Islet of Langerhans (tissue), 1 donor: Measurements from ENCODE around the gene OR2A2.
A peak's percentile ranks its signal among the peaks of the same experiment; 100 is the strongest.
"Not testable (repeated sequence)": the region's sequence is repeated elsewhere in the genome, so short reads cannot be mapped to it uniquely, and the experiment has no call there.

Experiments
- FAIRE-seq: peaks from one replicate; lab custom pipeline; 2011; peaks lifted over from hg19 to GRCh38; lab: Jason Lieb, UNC

OR2A2 gene, protein sequence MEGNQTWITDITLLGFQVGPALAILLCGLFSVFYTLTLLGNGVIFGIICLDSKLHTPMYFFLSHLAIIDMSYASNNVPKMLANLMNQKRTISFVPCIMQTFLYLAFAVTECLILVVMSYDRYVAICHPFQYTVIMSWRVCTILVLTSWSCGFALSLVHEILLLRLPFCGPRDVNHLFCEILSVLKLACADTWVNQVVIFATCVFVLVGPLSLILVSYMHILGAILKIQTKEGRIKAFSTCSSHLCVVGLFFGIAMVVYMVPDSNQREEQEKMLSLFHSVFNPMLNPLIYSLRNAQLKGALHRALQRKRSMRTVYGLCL

DNA sequence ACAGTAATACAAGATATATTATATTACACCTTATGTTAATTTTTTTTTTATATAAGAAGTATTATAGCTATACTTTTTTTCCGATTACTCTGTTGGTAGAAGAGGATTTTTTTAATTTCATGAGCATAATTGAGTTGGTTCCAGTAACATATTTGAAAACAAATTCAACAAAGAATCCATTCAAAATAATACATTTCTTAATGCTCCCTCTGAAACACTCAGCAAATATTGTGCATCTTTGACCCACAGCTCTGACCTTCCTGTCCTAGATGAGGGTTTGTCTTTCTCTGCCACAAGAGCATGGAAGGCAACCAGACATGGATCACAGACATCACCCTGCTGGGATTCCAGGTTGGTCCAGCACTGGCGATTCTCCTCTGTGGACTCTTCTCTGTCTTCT, at the start of gene OR2A2:
OR2A2 (plus strand) TSS at position 301 of the 400 bp plus-strand sequence; CDS start at position 301, 0 bp downstream.
- no peak for FAIRE-seq

DNA sequence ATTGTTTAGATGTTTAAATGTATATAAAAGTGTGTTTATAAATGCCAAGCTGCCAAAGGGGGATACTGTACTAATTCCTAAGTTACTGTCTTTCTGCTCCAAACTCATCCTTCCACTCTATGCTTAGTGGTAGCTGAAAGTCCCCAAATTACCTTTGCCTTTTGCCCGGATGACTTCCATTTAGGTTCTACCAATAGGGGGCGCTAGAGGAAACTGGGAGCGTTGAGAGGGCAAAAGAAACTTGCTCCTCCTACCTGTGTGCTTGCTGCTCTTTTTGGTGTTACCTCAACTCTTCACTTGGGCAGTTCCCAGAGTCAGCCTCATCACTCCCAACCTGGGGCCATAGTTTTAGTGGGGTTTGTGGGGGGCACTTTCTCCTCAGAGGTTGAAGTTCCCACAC, 45.7 kb upstream of the OR2A2 start:
- no peak for FAIRE-seq

DNA sequence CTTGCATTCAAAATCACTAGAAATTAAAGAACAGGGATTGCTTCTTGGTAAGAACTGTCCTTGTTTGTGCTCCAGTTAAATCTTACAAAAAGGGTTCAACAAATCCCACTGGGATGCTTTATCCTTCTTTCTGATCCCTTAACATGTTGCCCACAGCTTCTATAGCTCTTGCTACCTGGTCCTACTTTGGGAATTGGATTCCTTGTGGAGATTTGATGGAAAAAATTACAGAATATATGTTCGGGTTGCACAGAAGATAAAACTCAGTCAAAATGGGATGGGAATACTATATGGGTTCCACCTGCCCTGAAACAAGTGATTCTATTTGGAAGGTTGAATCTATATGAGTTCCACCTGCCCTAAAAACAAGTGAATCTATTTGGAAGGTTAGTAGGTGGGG, 39.9 kb upstream of the OR2A2 start, which contains the start of gene OR2A25:
OR2A25 (plus strand) TSS at position 301 of the 400 bp plus-strand sequence. CDS start 4,409 bp downstream, outside the sequence.
- no peak for FAIRE-seq

DNA sequence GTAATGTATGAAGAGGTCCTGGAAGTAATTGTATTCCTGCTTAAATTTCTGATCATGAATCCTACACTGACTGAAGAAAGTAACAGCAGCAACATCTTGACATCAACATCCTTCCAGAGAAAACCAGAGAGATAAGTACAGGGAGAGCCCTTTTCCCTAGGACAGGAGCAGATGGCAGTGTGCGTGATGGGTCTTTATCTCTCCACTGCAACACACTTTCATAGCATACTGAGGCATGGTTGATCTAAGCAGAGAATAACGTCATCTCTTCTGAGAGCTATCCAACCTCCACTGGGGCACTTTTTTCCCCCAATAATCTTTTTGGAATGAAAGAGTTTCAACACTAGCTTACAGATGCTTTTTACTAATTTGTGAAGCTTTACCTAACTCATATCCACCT, 39.4 kb upstream of the OR2A2 start:
- FAIRE-seq, result no peak

DNA sequence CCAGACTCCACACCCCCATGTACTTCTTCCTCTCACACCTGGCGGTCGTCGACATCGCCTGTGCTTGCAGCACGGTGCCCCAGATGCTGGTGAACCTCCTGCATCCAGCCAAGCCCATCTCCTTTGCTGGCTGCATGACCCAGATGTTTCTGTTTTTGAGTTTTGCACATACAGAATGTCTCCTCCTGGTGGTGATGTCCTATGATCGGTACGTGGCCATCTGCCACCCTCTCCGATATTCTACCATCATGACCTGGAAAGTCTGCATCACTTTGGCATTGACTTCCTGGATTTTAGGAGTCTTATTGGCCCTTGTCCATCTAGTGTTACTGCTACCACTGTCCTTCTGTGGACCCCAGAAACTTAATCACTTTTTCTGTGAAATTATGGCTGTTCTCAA, 35.0 kb upstream of the OR2A2 start:
- no peak for FAIRE-seq

DNA sequence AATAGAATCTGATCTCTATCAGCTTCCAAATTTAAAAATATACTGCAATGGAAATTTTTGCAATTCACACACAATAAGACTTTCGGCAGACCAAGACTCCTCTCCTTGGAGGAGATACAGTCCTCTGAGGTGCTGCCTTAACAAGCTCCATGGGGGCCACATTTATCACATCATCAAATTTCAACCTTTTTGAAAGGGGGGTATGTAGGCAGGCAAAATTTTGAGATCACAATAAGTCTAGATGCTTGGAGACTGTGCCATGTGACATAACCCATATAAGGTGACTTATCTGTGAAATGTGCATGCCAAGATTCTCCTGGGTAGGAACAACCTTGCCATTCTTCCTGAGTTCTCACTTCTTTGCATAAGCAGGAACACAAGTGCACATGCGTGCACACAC, 23.4 kb upstream of the OR2A2 start, which contains the start of gene OR2A12:
OR2A12 (plus strand) TSS at position 301 of the 400 bp plus-strand sequence. CDS start 8,830 bp downstream, outside the sequence.
- no peak for FAIRE-seq

DNA sequence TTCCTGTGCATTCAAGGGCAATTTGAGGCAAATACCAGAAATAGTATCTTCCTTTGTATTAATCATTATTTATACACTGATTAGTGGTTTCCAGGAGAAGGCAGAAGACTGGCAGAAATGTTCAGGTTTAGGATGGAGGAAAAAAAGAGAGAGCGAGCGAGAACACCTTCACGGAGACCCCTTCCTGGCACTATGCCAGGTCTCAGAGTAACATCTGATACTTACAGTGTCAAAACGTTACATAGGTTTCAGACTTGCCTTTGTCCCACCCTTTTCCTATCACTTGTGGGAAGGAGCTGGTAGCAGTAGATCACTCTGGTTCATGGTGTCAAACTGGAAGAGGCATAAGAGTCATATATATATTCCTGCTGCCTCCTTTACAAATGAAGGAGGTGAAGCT, 22.7 kb upstream of the OR2A2 start:
- FAIRE-seq, result no peak

DNA sequence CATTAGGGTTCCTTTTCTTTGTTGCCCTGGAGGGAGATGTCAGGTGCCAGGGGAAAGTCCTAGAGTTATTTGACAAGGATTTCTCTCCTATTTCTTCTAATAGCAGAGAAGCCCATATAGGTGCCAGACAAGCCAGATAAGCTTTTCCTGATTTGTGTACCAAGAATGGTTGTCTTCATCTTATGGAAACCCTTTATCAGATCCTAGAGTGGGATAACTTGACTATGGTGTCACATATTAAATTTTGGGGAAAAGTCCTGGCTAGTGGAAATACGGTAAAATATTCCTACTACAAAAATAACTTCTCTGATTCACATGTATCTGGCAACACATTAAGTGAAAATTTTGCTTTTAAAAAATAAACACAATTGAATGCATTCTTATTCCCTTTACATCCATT, 22.2 kb upstream of the OR2A2 start:
- FAIRE-seq, result no peak

DNA sequence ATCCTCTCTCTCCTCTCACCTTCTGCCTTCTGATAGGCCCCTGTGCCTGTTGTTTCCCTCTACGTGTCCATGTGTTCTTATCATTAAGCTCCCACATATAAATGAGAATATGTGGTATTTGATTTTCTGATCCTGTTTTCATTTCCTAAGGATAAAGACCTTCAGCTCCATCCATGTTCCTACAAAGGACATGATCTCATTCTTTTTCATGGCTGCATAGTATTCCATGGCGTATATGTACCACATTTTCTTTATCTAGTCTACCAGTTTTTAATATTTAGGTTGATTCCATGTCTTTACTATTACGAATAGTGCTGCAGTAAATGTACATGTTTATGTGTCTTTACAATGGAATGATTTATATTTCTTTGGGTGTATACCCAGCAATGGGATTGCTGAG, 18.7 kb upstream of the OR2A2 start:
- FAIRE-seq, result no peak

DNA sequence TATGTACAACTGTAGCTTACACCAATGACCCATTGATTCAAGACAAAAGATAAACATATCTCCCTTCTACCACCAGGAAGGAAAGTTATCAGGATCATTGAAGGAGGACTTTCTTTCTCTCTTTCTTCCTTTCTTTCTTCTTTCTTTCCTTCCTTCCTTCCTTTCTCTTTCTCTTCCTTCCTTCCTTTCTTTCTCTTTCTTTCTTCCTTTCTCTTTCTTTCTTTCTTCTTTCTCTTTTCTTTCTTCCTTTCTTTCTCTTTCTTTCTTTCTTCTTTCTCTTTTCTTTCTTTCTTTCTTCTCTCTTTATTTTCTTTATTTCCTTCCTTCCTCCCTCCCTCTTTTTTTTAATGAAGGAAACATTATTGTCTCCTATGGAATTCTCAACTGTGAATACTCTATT, 10.6 kb upstream of the OR2A2 start:
- no peak for FAIRE-seq

DNA sequence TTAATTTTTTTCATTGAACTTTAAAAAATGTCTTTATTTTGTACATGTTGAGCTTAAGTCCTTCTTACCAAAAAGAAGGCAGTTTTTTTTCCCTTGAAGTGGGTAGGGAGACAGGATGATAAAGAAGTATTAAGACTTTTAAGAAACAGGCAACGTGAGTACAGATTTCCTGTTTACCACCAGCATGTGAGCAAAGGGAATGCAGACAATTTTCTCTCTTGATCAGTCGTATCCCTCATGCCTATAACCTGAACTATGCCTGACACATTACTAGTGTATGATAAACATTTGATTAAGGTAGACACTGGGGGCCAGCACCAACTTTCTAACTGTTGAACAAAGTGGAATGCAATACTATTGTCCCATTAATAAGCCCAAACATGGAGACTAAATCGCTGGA, 8.8 kb upstream of the OR2A2 start:
- FAIRE-seq, result no peak

DNA sequence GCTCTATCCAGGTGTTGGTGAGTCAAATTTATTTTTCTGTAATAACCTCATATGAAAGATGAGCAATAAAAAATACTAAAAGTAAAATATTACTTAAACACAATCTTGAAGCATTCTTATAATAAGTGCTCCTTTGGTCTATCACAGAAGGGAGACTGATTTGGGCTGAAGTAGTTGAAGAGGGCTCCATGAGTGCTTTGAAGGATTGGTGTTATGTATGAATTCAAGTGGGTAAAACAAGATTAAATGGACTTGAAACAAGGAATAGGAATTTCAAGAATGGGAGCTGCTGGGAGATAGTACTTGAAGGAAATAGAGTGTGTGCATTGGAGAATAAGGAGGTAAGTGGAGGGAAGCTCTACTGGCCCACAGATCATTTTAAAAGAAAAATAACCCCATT, 7.3 kb upstream of the OR2A2 start:
- no peak for FAIRE-seq

DNA sequence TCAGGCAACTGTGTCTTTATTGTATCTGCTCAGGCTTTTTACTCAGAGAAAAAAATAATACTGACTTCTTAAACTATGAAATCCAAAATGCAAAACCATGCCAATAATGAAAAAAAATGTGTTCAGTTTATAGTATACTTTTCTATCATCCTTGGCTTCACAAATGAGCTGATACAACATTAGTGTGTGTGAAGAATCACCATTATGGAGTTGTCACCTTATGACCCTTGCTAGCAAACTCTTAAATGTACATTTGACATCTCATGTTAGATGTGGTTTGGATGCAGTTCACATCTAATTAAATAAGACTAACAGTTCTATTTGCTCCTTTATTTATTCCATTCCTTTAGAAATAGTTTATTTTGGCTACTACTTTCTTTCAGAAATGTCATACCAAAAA, 4.2 kb upstream of the OR2A2 start:
- FAIRE-seq, result no peak

DNA sequence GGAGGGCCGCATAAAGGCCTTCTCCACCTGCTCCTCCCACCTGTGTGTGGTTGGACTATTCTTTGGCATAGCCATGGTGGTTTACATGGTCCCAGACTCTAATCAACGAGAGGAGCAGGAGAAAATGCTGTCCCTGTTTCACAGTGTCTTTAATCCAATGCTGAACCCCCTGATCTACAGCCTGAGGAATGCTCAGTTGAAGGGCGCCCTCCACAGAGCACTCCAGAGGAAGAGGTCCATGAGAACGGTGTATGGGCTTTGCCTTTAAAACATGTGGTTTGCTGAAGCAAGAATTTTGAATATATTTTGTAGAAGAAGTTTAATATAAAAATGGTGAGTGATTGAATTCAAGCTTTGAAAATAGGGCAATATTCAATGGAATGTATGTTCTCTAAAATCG, 889 bp downstream of the OR2A2 start:
- FAIRE-seq, result no peak

DNA sequence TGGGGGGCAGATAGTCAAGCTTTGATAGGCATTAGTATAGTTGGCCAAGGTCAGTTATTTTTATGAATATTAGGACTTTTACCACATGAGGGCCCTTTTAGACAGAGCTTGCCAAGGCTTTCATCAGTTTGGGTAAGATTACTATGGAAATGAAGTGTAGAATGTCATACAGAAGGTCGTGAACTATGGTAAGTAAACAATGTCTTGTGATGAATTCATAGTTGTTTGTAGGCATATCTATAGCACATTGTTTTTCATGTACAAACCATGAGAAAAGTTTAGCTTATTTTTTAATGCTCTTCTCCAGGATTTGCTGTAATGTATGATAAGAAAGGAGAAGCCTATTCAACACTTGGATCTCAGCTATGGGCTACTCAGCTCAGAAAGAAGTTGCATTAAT, 4.3 kb downstream of the OR2A2 start:
- no peak for FAIRE-seq

DNA sequence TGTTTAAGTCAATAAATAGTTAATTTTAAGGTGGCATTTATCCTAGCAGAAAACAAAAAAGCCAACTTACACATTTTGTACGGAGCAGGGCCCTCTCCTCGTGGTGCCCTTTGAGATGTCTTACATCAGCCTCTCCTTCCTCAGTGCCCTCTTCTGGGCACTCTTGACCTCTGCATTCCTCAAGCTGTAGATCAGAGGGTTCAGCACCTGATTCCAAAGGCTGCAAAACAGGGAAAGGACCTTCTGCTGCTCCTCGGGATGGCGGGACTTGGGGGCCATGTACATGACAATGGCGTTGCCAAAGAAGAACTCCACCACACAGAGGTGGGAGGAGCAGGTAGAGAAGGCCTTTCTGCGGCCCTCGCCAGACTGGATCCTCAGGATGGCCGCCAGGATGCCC, 9.0 kb downstream of the OR2A2 start:
- no peak for FAIRE-seq

DNA sequence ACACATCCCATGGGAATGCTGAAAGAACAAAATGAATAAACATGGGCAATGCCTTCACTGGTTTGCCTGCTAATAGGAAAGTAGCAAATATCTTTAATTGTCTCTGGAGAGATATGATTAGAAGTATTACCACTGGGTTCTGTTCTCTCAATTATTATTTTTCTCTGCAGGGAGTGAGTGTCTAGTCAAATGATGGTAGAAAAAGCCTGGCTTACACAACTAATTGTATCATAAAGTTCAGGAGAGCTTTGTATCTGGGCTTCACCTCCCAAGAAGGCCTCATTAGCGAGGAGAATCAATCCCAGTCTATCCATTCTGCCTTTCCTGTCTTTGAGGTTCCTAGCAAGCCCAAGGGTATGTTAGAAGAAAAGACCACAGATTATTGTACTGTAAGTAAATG, 13.5 kb downstream of the OR2A2 start, which contains the start of gene OR2A14:
OR2A14 (plus strand) TSS at position 301 of the 400 bp plus-strand sequence. CDS start 5,937 bp downstream, outside the sequence.
- no peak for FAIRE-seq

DNA sequence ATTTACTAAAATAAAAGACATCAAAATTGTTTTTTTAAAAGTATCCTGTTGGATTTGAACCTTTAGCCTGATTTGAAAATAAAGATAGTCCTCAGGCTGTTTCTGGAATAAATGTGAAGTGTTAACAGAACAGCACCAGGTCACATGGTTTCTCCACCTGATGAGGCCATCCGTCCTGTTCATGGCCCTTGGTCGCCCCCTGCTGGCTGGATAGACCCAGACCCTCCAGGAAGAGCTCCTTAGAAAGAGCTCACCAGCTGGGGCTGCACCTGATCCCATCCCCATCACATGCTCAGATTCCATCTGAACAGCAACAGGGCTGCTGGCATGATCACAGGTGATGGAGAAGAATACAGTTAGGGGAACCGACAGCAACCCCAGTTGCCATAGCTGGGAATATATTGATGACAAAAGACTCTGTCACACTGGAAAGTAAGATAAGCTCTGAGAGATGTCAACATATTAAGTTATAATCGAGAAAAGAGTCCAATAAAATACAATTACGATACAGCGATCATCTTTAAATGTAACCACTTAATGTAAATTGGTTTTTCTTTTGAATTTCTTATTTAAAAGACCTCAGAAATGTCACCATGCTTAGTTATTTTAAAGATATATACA, 18.4 kb downstream of the OR2A2 start:
- peak; percentile 94 for FAIRE-seq

DNA sequence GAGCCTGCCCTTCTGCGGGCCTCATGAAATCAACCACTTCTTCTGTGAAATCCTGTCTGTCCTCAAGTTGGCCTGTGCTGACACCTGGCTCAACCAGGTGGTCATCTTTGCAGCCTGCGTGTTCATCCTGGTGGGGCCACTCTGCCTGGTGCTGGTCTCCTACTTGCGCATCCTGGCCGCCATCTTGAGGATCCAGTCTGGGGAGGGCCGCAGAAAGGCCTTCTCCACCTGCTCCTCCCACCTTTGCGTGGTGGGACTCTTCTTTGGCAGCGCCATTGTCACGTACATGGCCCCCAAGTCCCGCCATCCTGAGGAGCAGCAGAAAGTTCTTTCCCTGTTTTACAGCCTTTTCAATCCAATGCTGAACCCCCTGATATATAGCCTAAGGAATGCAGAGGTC, 20.2 kb downstream of the OR2A2 start:
- FAIRE-seq, result not testable (repeated sequence)

DNA sequence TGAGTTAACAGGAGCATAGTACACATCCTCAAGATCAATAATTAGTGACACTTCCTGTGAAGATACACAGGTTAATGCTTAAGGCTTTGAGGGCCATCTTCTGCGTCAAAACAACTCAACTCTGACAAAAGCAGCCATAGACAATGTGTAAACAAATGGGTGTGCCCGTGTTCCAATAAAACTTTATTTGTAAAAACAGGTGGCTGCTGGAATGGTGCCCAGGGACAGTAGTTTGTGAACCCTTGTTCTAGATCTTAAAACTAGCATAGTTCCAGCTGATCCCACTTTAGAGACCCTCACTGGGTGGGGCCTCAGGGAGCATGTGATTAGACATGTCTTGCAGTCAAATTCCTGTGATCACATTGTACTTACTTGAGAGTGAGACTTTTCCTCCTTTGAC, 21.3 kb downstream of the OR2A2 start:
- no peak for FAIRE-seq

DNA sequence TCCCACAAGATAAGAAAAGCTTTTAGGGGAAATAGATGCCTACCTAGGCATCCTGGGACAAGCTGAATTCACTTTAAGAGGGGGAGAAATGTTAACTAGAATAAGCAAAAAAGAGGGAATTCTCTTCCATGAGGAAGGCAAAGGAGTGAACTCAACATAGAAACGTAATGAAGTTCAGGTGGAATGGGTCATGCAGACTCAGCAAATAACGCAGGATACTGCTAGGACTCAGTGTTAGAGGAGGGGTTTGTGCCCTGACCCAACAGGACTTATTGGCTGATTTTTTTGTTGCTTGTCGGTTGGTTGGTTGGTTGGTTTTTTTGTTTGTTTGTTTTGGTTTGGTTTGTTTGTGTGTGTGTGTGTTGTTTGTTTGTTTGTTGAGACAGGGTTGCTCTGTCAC, 22.9 kb downstream of the OR2A2 start:
- no peak for FAIRE-seq

DNA sequence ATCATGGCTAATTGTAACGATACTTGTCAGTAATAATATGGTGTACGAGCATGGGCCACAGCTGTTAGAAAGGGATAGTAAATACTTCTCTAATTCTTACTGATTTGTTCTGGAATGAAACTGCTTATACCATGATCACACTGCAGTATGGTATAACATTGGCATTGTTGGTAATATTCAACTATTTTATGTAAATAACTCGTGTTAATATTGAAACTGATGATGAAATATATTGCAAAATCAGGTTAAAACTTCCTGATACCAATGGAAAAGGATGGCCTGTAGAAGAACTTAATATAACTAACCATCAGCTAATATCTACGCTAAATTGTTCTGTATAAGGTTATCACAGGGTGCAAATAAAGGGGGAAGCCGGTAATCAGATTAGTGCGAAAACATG, 23.9 kb downstream of the OR2A2 start:
- FAIRE-seq, result no peak

DNA sequence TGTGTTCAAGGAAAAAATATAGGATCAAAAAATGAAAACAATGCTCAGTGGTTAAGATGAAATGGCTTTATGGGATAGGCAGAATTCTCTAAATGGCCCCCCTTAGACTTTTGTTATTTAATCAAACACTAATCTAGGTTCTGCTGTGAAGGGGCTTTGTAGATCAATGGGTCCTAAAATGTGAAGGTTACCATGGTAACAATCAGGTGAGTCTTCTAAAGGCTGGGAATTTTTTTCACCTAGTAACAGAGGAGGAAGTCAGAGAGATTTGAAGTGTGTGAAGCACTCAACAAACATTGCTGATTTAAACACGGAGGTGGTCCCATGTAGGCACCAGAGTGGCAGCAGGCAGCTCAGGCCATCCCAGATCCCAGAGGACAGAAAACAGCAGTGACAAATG, 24.7 kb downstream of the OR2A2 start:
- FAIRE-seq, result no peak

DNA sequence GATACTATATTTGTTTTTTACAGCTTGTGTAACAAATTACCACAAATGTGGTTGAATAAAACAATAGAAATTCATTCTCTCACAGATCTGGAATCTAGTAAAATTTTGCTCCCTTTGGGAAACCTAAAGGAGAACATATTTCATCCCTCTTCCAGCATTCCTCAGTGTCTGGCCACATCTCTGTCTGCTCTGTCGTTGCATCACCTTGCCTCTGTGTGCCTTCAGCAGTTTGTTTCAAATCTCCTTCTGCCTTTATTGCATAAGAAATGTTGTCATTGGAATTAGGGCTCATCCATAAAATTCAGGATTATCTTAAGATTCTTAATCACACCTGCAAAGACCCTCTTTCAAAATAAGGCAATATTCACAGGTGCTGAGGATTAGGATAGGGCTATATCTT, 28.1 kb downstream of the OR2A2 start:
- FAIRE-seq, result no peak
